ENCODE measurements around the gene ACACB.

ACACB gene

DNA sequence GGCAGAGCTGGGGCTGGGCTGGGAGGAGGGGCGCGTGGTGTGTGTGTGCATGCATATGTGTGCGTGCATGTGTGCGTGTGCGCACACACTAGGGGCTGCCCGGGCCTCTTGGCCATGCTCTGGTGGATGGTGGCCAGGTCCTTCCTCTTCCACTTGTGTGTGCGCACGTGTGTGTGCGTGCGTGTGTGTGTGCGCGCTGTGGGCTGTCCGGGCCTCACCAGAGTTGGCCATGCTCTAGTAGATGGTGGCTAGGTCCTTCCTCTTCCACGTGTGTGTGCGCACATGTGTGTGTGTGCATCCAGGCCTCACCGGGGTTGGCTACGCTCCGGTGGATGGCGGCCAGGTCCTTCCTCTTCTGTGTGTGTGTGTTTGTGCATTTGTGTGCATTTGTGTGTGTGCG, 168.0 kb downstream of the ACACB start:
- 95 to 96% methylated on average over 20 of the region's 20 CpGs for WGBS, 2 experiments
- Histone ChIP-seq H3K9me3 (ENCODE audit: control insufficient read depth, low read length) (no peaks in the 10 kb centered on the region), H3K4me1 (ENCODE audit: control insufficient read depth, insufficient read depth, low read length) (no peaks in the 10 kb centered on the region)

DNA sequence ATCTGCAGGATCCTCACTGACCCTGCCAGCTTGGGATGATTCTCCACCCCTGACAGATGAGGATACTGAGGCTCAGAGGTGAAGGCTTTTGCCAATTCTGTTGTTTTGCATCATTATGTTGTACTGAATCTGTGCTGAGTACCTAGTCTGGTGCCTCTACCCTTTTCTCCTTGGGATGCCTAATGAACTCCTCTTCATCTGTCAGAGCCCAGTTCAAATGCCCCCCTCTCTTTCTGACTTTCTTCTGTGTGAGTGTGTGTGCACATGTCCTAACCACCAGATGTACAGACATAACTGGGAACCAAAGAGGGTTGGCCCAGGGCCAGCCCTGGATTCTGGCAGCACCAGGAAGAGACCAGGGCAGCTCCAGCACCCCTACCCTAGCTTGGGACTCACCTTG, 169.9 kb downstream of the ACACB start:
- H3K4me3 ChIP-seq (ENCODE audit: insufficient read depth, low read depth, low read length), result no peak overlapping the region
- no peak overlapping the region for H3K27ac ChIP-seq (ENCODE audit: insufficient read depth, low read depth, low read length, poor library complexity, severe bottlenecking)
- no peaks in the 10 kb centered on the region for H3K27me3 ChIP-seq (ENCODE audit: control insufficient read depth, insufficient read depth, low read length, poor library complexity, severe bottlenecking)
- peaks cover 7% of the 10 kb centered on the region for H3K4me1 ChIP-seq (ENCODE audit: control insufficient read depth, insufficient read depth, low read length)
- no peaks in the 10 kb centered on the region for H3K36me3 ChIP-seq (ENCODE audit: control insufficient read depth, insufficient read depth, low read length)
- no peaks in the 10 kb centered on the region for H3K9me3 ChIP-seq (ENCODE audit: control insufficient read depth, low read length)

More for the DNA sequence above, 168.0 kb downstream of the ACACB start:
- H3K4me3 ChIP-seq (ENCODE audit: insufficient read depth, low read depth, low read length), result no peak overlapping the region
- H3K27me3 ChIP-seq (ENCODE audit: control insufficient read depth, insufficient read depth, low read length, poor library complexity, severe bottlenecking), result no peaks in the 10 kb centered on the region
- no peak overlapping the region for H3K27ac ChIP-seq (ENCODE audit: insufficient read depth, low read depth, low read length, poor library complexity, severe bottlenecking)
- no peaks in the 10 kb centered on the region for H3K36me3 ChIP-seq (ENCODE audit: control insufficient read depth, insufficient read depth, low read length)

DNA sequence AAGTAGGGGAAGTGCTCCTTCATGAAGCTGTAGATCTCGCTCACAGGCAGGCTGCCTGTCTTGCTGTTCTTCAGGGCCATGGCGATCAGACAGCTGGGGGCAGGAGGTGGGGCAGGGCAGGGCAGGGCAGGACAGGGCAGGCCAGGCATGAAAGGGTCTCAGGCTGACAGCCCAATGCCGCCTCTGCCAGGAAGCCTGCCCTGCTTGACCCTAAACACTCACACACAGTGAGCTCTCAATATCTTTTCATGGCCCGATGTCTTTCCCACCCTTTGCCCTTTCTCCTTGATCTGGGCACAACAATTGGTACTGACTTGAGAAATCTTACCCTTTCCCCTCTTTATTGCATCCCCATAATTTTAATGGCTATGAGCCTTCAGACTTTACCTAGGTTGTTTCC, 170.3 kb downstream of the ACACB start:
- H3K9me3 ChIP-seq (ENCODE audit: control insufficient read depth, low read length), result no peaks in the 10 kb centered on the region
- no peaks in the 10 kb centered on the region for H3K27me3 ChIP-seq (ENCODE audit: control insufficient read depth, insufficient read depth, low read length, poor library complexity, severe bottlenecking)
- no peak overlapping the region for H3K4me3 ChIP-seq (ENCODE audit: insufficient read depth, low read depth, low read length)
- 86 to 87% methylated on average over 4 of the region's 4 CpGs for WGBS, 2 experiments
- H3K36me3 ChIP-seq (ENCODE audit: control insufficient read depth, insufficient read depth, low read length), result no peaks in the 10 kb centered on the region
- H3K4me1 ChIP-seq (ENCODE audit: control insufficient read depth, insufficient read depth, low read length), result peaks cover 10% of the 10 kb centered on the region
- no peak overlapping the region for H3K27ac ChIP-seq (ENCODE audit: insufficient read depth, low read depth, low read length, poor library complexity, severe bottlenecking)

DNA sequence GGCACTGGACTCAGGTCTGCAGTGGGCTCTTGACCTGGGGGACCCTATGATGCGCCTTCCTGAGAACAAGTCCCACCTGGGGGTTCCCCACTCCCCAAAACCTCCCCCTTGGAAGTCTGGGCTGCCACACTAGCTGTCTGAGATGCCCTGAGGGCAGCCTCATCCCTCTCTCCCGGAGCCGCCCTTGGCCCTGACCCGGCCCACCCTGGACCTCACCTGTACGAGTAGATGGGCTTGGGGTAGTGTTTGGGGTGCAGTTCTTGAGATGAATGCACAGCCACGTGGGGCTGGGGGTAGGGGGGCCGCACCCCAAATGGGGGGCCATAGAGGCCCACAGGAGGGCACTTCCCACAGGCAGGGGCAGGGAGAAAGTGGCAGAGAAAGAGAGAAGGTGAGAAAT, 170.8 kb downstream of the ACACB start:
- no peaks in the 10 kb centered on the region for H3K9me3 ChIP-seq (ENCODE audit: control insufficient read depth, low read length)
- no peaks in the 10 kb centered on the region for H3K27me3 ChIP-seq (ENCODE audit: control insufficient read depth, insufficient read depth, low read length, poor library complexity, severe bottlenecking)
- 87 to 90% methylated on average over 7 of the region's 7 CpGs for WGBS, 2 experiments
- no peaks in the 10 kb centered on the region for H3K36me3 ChIP-seq (ENCODE audit: control insufficient read depth, insufficient read depth, low read length)
- H3K4me1 ChIP-seq (ENCODE audit: control insufficient read depth, insufficient read depth, low read length), result peaks cover 15% of the 10 kb centered on the region
- H3K4me3 ChIP-seq (ENCODE audit: insufficient read depth, low read depth, low read length), result no peak overlapping the region
- no peak overlapping the region for H3K27ac ChIP-seq (ENCODE audit: insufficient read depth, low read depth, low read length, poor library complexity, severe bottlenecking)

DNA sequence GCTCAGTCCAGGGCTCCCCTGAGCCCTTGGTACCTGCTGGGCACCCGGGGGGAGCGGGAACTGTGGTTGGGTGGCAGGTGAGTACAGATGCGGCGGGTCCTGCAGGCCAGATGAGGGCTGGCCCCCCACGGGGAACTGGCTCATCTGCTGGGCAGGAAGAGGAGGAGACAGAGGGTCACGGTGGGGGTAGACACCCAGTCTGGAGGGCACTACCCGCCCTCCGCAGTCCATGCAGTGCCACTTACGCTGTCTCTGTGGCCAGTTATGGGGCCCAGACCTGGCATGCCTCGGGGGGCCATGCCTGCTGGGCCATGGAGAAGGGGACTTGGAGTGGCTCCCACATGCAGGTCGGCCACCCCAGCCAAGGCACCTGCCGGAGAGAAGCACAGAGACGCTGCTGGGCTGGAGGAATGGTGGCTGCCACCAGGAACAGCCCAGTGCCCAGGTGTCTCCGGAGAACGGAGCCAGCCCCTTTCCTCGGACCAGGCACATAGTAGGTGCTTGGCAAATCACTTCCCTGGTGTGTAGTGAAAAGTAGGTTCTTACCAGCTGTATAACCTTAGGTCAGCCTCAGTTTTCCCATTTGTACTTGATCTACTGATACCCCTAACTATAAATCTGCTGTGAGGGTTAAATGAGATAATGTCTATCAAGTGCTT, 171.6 kb downstream of the ACACB start:
- WGBS, 2 experiments, result 94 to 95% methylated on average over 16 of the region's 16 CpGs
- H3K27ac ChIP-seq (ENCODE audit: insufficient read depth, low read depth, low read length, poor library complexity, severe bottlenecking), result no peak overlapping the region
- peaks cover 17% of the 10 kb centered on the region for H3K4me1 ChIP-seq (ENCODE audit: control insufficient read depth, insufficient read depth, low read length)
- no peaks in the 10 kb centered on the region for H3K9me3 ChIP-seq (ENCODE audit: control insufficient read depth, low read length)
- H3K27me3 ChIP-seq (ENCODE audit: control insufficient read depth, insufficient read depth, low read length, poor library complexity, severe bottlenecking), result no peaks in the 10 kb centered on the region
- no peaks in the 10 kb centered on the region for H3K36me3 ChIP-seq (ENCODE audit: control insufficient read depth, insufficient read depth, low read length)
- H3K4me3 ChIP-seq (ENCODE audit: insufficient read depth, low read depth, low read length), result no peak overlapping the region

DNA sequence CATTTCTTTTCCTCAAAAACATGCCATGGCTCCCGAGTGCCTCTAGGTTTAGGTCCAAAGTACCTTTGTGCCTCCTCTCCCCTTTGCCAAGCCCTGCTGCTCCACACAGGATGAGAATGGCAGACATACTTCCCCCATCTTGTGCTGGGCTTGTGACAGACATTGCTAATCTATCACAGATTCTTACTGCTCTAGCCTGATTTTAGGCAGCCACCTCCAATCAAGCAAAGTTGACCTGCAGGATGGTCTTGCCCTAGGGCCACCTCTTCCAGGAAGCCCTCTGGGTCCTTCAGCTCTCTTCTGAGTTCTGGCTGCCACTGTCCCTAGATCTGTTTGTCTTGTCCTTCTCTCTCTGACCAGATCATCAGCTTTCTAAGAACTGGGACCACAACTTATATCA, 172.2 kb downstream of the ACACB start:
- H3K27me3 ChIP-seq (ENCODE audit: control insufficient read depth, insufficient read depth, low read length, poor library complexity, severe bottlenecking), result no peaks in the 10 kb centered on the region
- H3K36me3 ChIP-seq (ENCODE audit: control insufficient read depth, insufficient read depth, low read length), result no peaks in the 10 kb centered on the region
- H3K4me3 ChIP-seq (ENCODE audit: insufficient read depth, low read depth, low read length), result no peak overlapping the region
- no peaks in the 10 kb centered on the region for H3K9me3 ChIP-seq (ENCODE audit: control insufficient read depth, low read length)
- peaks cover 17% of the 10 kb centered on the region for H3K4me1 ChIP-seq (ENCODE audit: control insufficient read depth, insufficient read depth, low read length)
- H3K27ac ChIP-seq (ENCODE audit: insufficient read depth, low read depth, low read length, poor library complexity, severe bottlenecking), result no peak overlapping the region
- 95 to 97% methylated on average over 1 of the region's 1 CpG for WGBS, 2 experiments

DNA sequence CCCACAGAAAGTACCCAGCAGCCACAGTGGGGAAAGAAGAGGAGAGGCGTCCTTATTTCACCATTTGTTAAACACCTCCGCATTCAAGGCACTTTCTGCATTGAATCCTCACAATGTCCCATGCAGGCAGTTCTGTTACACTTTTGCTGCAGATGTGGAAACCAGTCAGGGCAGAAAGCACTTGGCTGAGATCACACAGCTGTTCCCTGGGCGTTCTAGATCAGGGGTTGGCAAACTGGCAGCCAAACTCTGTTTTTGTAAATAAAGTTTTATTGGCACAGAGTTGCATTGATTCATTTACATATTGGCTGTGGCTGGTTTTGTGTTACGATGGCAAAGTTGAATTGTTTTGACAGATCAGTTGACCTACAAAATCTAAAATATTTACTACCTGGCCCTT, 172.6 kb downstream of the ACACB start:
- Histone ChIP-seq H3K36me3 (ENCODE audit: control insufficient read depth, insufficient read depth, low read length) (no peaks in the 10 kb centered on the region), H3K27me3 (ENCODE audit: control insufficient read depth, insufficient read depth, low read length, poor library complexity, severe bottlenecking) (no peaks in the 10 kb centered on the region), H3K9me3 (ENCODE audit: control insufficient read depth, low read length) (no peaks in the 10 kb centered on the region), H3K4me1 (ENCODE audit: control insufficient read depth, insufficient read depth, low read length) (peaks cover 17% of the 10 kb centered on the region), H3K4me3 (ENCODE audit: insufficient read depth, low read depth, low read length) (no peak overlapping the region), H3K27ac (ENCODE audit: insufficient read depth, low read depth, low read length, poor library complexity, severe bottlenecking) (no peak overlapping the region)
- 80 to 82% methylated on average over 4 of the region's 4 CpGs for WGBS, 2 experiments

DNA sequence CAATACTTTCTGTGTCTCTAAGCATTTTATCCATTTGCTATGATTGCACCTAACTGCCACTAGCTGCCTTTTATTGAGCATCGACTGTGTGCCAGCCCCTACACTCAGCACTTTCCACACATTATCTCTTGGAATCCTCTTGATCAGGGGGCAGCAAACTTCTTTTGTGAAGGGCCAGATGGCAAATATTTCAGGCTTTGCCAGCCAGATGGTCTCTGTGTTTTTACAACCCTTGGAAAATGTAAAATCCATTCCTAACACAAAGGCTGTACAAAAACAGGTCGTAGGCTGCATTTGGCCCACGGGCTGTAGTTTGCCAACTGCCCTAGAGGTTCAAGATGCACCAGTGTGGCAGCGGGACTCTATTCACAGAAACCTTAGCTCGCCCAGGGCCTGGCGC, 173.2 kb downstream of the ACACB start:
- Histone ChIP-seq H3K9me3 (ENCODE audit: control insufficient read depth, low read length) (no peaks in the 10 kb centered on the region), H3K36me3 (ENCODE audit: control insufficient read depth, insufficient read depth, low read length) (no peaks in the 10 kb centered on the region), H3K27me3 (ENCODE audit: control insufficient read depth, insufficient read depth, low read length, poor library complexity, severe bottlenecking) (no peaks in the 10 kb centered on the region), H3K4me1 (ENCODE audit: control insufficient read depth, insufficient read depth, low read length) (peaks cover 17% of the 10 kb centered on the region), H3K4me3 (ENCODE audit: insufficient read depth, low read depth, low read length) (no peak overlapping the region), H3K27ac (ENCODE audit: insufficient read depth, low read depth, low read length, poor library complexity, severe bottlenecking) (no peak overlapping the region)
- WGBS, 2 experiments, result 95 to 96% methylated on average over 6 of the region's 6 CpGs

DNA sequence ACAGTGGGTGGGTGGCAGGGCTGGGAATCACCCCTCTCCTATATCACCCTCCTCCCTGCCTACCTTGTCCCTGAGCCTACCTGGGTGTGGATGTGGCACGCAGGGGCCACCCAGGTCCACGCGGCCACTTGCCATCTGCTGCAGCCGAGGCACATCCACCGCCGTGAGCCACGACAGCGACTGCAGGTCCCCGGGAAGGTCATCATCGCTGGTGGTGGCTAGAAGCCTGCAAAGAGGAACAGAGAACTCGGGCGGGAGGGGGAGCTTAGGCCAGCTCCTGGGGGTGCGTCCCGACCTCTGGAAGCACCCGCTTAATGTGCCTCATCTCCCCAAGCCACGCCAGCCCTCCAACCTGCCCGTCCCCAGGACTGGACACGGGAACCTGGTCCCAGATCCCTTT, 173.7 kb downstream of the ACACB start:
- Histone ChIP-seq H3K36me3 (ENCODE audit: control insufficient read depth, insufficient read depth, low read length) (no peaks in the 10 kb centered on the region), H3K27me3 (ENCODE audit: control insufficient read depth, insufficient read depth, low read length, poor library complexity, severe bottlenecking) (no peaks in the 10 kb centered on the region), H3K27ac (ENCODE audit: insufficient read depth, low read depth, low read length, poor library complexity, severe bottlenecking) (no peak overlapping the region), H3K9me3 (ENCODE audit: control insufficient read depth, low read length) (no peaks in the 10 kb centered on the region), H3K4me3 (ENCODE audit: insufficient read depth, low read depth, low read length) (no peak overlapping the region), H3K4me1 (ENCODE audit: control insufficient read depth, insufficient read depth, low read length) (peaks cover 17% of the 10 kb centered on the region)
- 94 to 95% methylated on average over 18 of the region's 18 CpGs for WGBS, 2 experiments

DNA sequence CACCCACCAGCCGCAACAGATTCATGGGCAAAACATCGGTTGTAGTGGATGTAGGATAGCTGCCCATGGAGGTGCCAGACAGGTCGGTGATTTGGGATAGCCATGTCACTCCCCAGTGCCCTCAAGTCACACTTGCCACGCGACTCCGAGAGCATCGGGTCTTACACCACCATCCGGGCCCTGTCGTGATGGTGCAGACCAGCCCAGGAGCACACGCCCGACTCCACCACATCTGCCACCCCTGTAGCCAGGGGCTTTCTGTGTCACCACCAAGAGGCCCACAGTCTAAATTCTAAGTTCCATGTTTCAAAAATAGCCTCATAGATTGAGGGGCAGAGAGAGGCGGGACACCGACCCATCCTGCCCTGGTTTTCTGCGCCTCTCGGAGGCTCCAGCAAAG, 174.7 kb downstream of the ACACB start:
- peaks cover 17% of the 10 kb centered on the region for H3K4me1 ChIP-seq (ENCODE audit: control insufficient read depth, insufficient read depth, low read length)
- no peaks in the 10 kb centered on the region for H3K36me3 ChIP-seq (ENCODE audit: control insufficient read depth, insufficient read depth, low read length)
- no peaks in the 10 kb centered on the region for H3K27me3 ChIP-seq (ENCODE audit: control insufficient read depth, insufficient read depth, low read length, poor library complexity, severe bottlenecking)
- 70 to 72% methylated on average over 15 of the region's 15 CpGs for WGBS, 2 experiments
- no peak overlapping the region for H3K4me3 ChIP-seq (ENCODE audit: insufficient read depth, low read depth, low read length)
- no peaks in the 10 kb centered on the region for H3K9me3 ChIP-seq (ENCODE audit: control insufficient read depth, low read length)
- H3K27ac ChIP-seq (ENCODE audit: insufficient read depth, low read depth, low read length, poor library complexity, severe bottlenecking), result peak overlapping the region; percentile 73

All from ectodermal cell (in vitro differentiated cells).